ENCODE data around the gene DNAJC5. TPM values are rescaled to one million over a fixed set of nuclear protein-coding genes. Genes with fewer than 3 reads are reported as not detected.

The DNAJC5 gene
- total RNA-seq, 4 donors from 2014 or later: 18.5 to 26.4 (median 22.5) TPM

DNA sequence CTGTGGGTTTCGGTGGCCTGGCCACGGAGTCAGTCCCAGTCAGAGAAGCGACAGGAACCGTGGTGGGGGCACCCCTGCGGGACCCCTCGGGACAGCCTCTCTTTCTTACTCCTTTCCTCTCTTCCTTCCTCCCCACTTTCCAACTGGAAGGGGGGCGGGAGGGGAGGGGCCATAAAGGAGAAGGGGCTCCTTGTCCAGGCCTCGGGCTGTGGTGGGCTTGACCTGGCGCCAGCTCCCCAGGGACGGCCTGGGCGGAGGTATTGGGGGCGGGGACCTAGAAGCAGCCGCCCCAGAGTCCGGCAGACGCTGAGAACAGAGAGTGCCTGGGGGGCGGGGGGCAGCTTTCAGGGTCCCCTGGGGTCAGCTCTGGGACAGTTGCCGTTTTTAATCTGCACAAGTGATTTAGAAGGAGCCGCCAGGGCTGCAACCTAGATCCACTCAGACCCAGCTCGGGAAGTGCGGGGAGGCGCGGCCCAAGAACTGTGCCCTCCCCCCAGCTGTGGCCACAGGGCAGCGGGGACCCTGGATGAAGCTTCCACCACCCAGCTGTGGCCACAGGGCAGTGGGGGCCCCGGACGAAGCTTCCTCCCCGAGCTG lies 40.1 kb upstream of the DNAJC5 start:
- TF ChIP-seq, protein P1, sequence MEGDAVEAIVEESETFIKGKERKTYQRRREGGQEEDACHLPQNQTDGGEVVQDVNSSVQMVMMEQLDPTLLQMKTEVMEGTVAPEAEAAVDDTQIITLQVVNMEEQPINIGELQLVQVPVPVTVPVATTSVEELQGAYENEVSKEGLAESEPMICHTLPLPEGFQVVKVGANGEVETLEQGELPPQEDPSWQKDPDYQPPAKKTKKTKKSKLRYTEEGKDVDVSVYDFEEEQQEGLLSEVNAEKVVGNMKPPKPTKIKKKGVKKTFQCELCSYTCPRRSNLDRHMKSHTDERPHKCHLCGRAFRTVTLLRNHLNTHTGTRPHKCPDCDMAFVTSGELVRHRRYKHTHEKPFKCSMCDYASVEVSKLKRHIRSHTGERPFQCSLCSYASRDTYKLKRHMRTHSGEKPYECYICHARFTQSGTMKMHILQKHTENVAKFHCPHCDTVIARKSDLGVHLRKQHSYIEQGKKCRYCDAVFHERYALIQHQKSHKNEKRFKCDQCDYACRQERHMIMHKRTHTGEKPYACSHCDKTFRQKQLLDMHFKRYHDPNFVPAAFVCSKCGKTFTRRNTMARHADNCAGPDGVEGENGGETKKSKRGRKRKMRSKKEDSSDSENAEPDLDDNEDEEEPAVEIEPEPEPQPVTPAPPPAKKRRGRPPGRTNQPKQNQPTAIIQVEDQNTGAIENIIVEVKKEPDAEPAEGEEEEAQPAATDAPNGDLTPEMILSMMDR (IDR thresholded peaks at IDR 0.05 in 4 of 5, conservative IDR thresholded peaks at IDR 0.05 in 1 of 5): no peak
- no peak for TF ChIP-seq POLR2A (IDR thresholded peaks at IDR 0.05)
- H3K27ac ChIP-seq: peak overlapping the region; percentile 70 to 84 (median 78)
- peaks cover 9 to 37% (median 33%) of the 10 kb centered on the region in 3 donors for H3K27me3 ChIP-seq
- H3K4me3 ChIP-seq: peak overlapping the region in 3 of 4 donors; percentile 23 to 49 (median 42)
- peaks cover 33 to 48% of the 10 kb centered on the region in 2 donors for H3K4me1 ChIP-seq
- H3K9me3 ChIP-seq: no peaks in the 10 kb centered on the region
- H3K36me3 ChIP-seq: no peaks in the 10 kb centered on the region
- in situ Hi-C loops (cut with MboI; ENCODE audit: low sequenced_read_pairs in 4 of 4): no loop called here
- DNase-seq (no peak), ATAC-seq (peak; percentile 18 to 27)
- intact Hi-C loops (cut with DNase I; ENCODE audit: low total_unique reads): no loop called here

DNA sequence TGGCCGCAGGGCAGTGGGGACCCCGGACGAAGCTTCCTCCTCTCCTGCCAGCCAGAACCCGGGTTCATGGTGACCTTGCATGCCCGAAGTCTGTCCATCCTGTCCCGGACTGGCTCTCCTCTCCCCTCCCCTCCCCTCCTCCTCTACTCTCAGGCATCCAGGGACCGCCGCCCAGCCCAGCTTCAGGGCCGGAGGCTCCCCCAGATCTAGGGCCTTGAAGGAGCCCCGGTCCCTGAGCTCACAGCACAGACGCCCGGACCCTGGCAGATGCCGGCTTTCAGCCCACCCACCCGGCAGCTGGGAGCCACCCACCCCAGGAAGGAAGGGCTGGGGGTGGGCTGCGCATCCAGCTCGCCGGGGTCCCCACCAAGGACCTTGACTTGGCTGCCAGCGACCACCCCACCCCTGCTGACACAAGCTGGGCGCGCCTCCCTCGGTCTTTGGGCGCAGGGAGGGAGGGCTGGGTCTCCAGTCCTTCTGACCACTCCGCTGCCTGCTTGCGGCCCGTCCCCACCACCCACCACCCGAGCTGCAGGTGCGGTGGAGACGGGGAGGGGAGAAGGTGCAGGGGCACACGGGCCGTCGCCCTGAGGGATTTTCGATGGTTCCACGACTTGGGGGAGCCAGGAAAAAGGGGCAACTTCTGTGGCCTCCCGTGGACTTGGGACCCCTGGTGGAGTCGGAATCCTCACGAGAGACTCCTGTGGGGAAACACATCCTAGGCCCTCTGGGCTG lies 39.4 kb upstream of the DNAJC5 start:
- Histone ChIP-seq H3K9me3 (no peaks in the 10 kb centered on the region), H3K4me3 (peak overlapping the region in 3 of 4 donors; percentile 23 to 49 (median 42)), H3K4me1 (peaks cover 33 to 48% of the 10 kb centered on the region in 2 donors), H3K36me3 (no peaks in the 10 kb centered on the region), H3K27me3 (peaks cover 9 to 37% (median 33%) of the 10 kb centered on the region in 3 donors), H3K27ac (peak overlapping the region; percentile 70 to 84 (median 78))
- intact Hi-C loops (cut with DNase I; ENCODE audit: low total_unique reads): no loop called here
- no peak for ATAC-seq
- in situ Hi-C loops (cut with MboI; ENCODE audit: low sequenced_read_pairs in 4 of 4): no loop called here
- DNase-seq: no peak
- TF ChIP-seq, protein P1 (IDR thresholded peaks at IDR 0.05 in 4 of 5, conservative IDR thresholded peaks at IDR 0.05 in 1 of 5): no peak
- TF ChIP-seq POLR2A (IDR thresholded peaks at IDR 0.05): no peak

DNA sequence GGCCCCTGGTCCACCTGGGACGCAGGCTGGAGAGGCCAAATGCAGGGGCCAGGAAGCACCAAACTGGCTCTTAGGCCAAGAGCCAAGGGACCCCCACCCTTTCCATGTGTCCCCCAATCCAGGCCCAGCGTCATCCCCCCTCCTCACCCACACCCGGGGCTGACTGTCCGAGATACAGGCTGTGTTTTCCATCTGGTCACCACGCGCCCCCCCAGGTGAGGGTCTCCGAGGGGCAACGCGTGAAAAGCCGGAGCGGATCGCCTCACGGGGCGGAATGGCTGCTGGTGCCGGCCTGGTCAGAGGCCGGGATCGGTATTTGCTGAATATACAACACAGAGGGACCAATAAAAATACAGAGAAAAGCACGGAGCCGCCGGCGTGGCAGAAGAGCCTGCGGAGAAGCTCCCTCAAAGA lies 38.8 kb upstream of the DNAJC5 start:
- DNase-seq: no peak
- Histone ChIP-seq H3K27me3 (peaks cover 9 to 37% (median 33%) of the 10 kb centered on the region in 3 donors), H3K36me3 (no peaks in the 10 kb centered on the region), H3K9me3 (no peaks in the 10 kb centered on the region), H3K4me1 (peaks cover 33 to 48% of the 10 kb centered on the region in 2 donors), H3K4me3 (no peak overlapping the region), H3K27ac (peak overlapping the region in 3 of 4 donors; percentile 78 to 84 (median 78))
- in situ Hi-C loops (cut with MboI; ENCODE audit: low sequenced_read_pairs in 4 of 4): no loop called here
- intact Hi-C loops (cut with DNase I; ENCODE audit: low total_unique reads): no loop called here
- TF ChIP-seq, protein P1 (IDR thresholded peaks at IDR 0.05 in 4 of 5, conservative IDR thresholded peaks at IDR 0.05 in 1 of 5): no peak
- no peak for TF ChIP-seq POLR2A (IDR thresholded peaks at IDR 0.05)
- ATAC-seq: no peak

DNA sequence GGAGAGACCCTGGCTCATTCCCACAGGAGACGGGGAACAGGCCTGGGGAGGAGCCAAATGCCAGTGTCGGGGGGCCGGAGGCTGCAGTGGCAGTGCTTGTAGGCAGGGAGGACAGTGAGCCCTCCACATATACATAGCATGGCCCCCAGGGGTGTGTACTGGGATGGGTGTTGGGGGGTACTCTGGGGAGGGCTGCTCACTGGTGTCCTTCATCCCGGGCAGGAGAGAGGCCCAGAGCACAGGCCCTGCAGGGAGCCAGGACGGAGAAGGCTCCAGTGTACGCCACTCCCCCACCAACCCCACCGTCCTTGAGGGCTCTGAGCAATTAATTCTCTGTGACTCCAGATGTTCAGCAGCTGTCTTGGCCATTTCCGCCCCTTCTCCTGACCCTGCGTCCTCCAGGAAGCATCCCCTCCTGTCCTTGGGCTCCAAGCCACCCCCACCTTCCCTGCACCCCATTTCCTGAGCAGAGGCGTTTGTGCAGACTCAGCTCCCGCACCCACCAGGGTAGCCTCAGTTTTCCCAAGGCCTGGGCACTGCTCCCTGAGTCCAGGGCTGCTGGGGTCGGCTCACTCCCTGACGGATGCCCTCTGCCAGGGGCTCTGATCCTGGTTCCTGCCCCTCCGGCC lies 37.0 kb upstream of the DNAJC5 start:
- in situ Hi-C loops (cut with MboI; ENCODE audit: low sequenced_read_pairs in 4 of 4) (no loop called here), intact Hi-C loops (cut with DNase I; ENCODE audit: low total_unique reads) (no loop called here)
- H3K9me3 ChIP-seq: no peaks in the 10 kb centered on the region
- H3K4me1 ChIP-seq: peaks cover 33 to 48% of the 10 kb centered on the region in 2 donors
- peak in 1 of 2 donors; percentile 17 for ATAC-seq
- no peak overlapping the region for H3K4me3 ChIP-seq
- TF ChIP-seq POLR2A (IDR thresholded peaks at IDR 0.05): no peak
- TF ChIP-seq, protein P1 (IDR thresholded peaks at IDR 0.05 in 4 of 5, conservative IDR thresholded peaks at IDR 0.05 in 1 of 5): no peak
- no peak for DNase-seq
- peaks cover 9 to 37% (median 33%) of the 10 kb centered on the region in 3 donors for H3K27me3 ChIP-seq
- H3K36me3 ChIP-seq: no peaks in the 10 kb centered on the region
- peak overlapping the region in 3 of 4 donors; percentile 42 to 61 (median 53) for H3K27ac ChIP-seq
